Measurements from ENCODE around the gene DNAH6. TPM values are rescaled to one million over a fixed set of nuclear protein-coding genes. Genes with fewer than 3 reads are reported as not detected.

DNAH6 gene
- total and polyA plus RNA-seq, 2 of the 13 experiments (the other 11 are each of a cell fraction or from before 2014, with no cell fraction given) = 0.01 TPM; not detected in 1

DNA sequence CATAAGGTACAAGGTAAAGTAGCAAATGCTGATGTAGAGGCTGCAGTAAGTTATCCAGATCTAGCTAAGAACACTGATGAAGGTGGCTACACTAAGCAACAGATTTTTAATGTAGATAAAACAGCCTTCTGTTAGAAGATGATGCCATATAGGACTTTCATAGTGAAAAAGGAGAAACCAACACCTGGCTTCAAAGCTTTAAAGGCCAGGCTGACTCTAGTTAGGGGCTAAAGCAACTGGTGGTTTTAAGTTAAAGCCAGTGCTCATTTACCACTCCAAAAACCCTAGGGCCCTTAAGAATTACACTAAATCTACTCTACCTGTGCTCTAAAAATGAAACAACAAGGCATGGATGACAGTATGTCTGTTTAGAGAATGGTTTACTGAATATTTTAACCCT is 131.0 kb downstream of the DNAH6 start:
- in situ Hi-C loops (cut with HindIII; ENCODE audit: extremely low pct_ligation_motif_present, low pct_unique_long_range_greater_than_20kb) = no loop called here

More for the DNA sequence above, 131.0 kb downstream of the DNAH6 start:
- Histone ChIP-seq H3K4me3 (replicated peaks in 1 of 3; ENCODE audit: insufficient read depth in 1 of 3, low read depth in 2 of 3, low read length in 3 of 3) (no peak overlapping the region), H3K27me3 (ENCODE audit: control insufficient read depth in 1 of 2, insufficient read depth in 2 of 2, low read length in 2 of 2) (no peaks in the 10 kb centered on the region), H2AFZ (ENCODE audit: low read length) (no peak overlapping the region), H3K79me2 (ENCODE audit: insufficient read depth, low read length) (no peaks in the 10 kb centered on the region), H3K36me3 (replicated peaks in 1 of 2; ENCODE audit: control insufficient read depth in 1 of 2, insufficient read depth in 2 of 2, low read length in 2 of 2) (no peaks in the 10 kb centered on the region), H3K9ac (ENCODE audit: insufficient read depth, low read depth, low read length) (no peak overlapping the region), H3K4me1 (ENCODE audit: insufficient read depth, low read length) (no peaks in the 10 kb centered on the region), H3K9me3 (ENCODE audit: low read length) (no peaks in the 10 kb centered on the region), H4K20me1 (ENCODE audit: insufficient read depth, low read length) (no peaks in the 10 kb centered on the region), H3K27ac (ENCODE audit: extremely low read length, insufficient read depth, low read length) (no peak overlapping the region), H3K4me2 (ENCODE audit: low read depth, low read length) (no peak overlapping the region)
- POLR2A ChIA-PET = no interaction called here
- DNase-seq (ENCODE audit: low spot score) = no peak
- CTCF ChIA-PET (ENCODE audit: low intra/inter-chr PET ratio, low total read pairs) = no interaction called here
- BruUV-seq (replicated peaks) = no TSS peak
- intact Hi-C loops (cut with micrococcal nuclease; ENCODE audit: unreplicated experiment) = no loop called here
- TF ChIP-seq ATF4 (CRISPR knock-in tag; IDR thresholded peaks at IDR 0.05) (no peak), ZNF839 (CRISPR knock-in tag; IDR thresholded peaks at IDR 0.05; ENCODE audit: borderline replicate concordance) (no peak), ZNF781 (CRISPR knock-in tag; IDR thresholded peaks at IDR 0.05; ENCODE audit: borderline replicate concordance, not compliant biosample characterization) (no peak), ZNF547 (CRISPR knock-in tag; IDR thresholded peaks at IDR 0.05) (no peak), ZNF136 (CRISPR knock-in tag; IDR thresholded peaks at IDR 0.05; ENCODE audit: low read depth) (no peak), HDAC1 (CRISPR knock-in tag; IDR thresholded peaks at IDR 0.05) (no peak), RBM39 (IDR thresholded peaks at IDR 0.05; ENCODE audit: low read depth, low read length, poor library complexity, severe bottlenecking) (no peak), TOE1 (CRISPR knock-in tag; IDR thresholded peaks at IDR 0.05) (no peak), JUNB (CRISPR knock-in tag; IDR thresholded peaks at IDR 0.05; ENCODE audit: borderline replicate concordance) (no peak), MEF2D (CRISPR knock-in tag; IDR thresholded peaks at IDR 0.05) (no peak), ZBTB7B (CRISPR knock-in tag; IDR thresholded peaks at IDR 0.05) (no peak), ZNF382 (CRISPR knock-in tag; IDR thresholded peaks at IDR 0.05; ENCODE audit: borderline replicate concordance) (no peak), MXI1 (IDR thresholded peaks at IDR 0.05; ENCODE audit: borderline replicate concordance, low read depth, low read length) (no peak)
- TF ChIP-seq, protein P1, sequence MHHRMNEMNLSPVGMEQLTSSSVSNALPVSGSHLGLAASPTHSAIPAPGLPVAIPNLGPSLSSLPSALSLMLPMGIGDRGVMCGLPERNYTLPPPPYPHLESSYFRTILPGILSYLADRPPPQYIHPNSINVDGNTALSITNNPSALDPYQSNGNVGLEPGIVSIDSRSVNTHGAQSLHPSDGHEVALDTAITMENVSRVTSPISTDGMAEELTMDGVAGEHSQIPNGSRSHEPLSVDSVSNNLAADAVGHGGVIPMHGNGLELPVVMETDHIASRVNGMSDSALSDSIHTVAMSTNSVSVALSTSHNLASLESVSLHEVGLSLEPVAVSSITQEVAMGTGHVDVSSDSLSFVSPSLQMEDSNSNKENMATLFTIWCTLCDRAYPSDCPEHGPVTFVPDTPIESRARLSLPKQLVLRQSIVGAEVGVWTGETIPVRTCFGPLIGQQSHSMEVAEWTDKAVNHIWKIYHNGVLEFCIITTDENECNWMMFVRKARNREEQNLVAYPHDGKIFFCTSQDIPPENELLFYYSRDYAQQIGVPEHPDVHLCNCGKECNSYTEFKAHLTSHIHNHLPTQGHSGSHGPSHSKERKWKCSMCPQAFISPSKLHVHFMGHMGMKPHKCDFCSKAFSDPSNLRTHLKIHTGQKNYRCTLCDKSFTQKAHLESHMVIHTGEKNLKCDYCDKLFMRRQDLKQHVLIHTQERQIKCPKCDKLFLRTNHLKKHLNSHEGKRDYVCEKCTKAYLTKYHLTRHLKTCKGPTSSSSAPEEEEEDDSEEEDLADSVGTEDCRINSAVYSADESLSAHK (CRISPR knock-in tag; IDR thresholded peaks at IDR 0.05; ENCODE audit: borderline replicate concordance) = no peak
- TF ChIP-seq, protein P2, sequence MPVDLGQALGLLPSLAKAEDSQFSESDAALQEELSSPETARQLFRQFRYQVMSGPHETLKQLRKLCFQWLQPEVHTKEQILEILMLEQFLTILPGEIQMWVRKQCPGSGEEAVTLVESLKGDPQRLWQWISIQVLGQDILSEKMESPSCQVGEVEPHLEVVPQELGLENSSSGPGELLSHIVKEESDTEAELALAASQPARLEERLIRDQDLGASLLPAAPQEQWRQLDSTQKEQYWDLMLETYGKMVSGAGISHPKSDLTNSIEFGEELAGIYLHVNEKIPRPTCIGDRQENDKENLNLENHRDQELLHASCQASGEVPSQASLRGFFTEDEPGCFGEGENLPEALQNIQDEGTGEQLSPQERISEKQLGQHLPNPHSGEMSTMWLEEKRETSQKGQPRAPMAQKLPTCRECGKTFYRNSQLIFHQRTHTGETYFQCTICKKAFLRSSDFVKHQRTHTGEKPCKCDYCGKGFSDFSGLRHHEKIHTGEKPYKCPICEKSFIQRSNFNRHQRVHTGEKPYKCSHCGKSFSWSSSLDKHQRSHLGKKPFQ (CRISPR knock-in tag; IDR thresholded peaks at IDR 0.05; ENCODE audit: insufficient replicate concordance) = no peak
- TF ChIP-seq, protein P3, sequence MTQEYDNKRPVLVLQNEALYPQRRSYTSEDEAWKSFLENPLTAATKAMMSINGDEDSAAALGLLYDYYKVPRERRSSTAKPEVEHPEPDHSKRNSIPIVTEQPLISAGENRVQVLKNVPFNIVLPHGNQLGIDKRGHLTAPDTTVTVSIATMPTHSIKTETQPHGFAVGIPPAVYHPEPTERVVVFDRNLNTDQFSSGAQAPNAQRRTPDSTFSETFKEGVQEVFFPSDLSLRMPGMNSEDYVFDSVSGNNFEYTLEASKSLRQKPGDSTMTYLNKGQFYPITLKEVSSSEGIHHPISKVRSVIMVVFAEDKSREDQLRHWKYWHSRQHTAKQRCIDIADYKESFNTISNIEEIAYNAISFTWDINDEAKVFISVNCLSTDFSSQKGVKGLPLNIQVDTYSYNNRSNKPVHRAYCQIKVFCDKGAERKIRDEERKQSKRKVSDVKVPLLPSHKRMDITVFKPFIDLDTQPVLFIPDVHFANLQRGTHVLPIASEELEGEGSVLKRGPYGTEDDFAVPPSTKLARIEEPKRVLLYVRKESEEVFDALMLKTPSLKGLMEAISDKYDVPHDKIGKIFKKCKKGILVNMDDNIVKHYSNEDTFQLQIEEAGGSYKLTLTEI (CRISPR knock-in tag; conservative IDR thresholded peaks at IDR 0.05) = no peak
- FAIRE-seq = no peak
- ATAC-seq = no peak
